DOHH2 (cell line): ENCODE data around the gene MYO1H.
"Not testable (repeated sequence)": the region's sequence is repeated elsewhere in the genome, so short reads cannot be mapped to it uniquely, and the experiment has no call there.

Experiments used
- EZH2phosphoT487 ChIP-seq: fragments of 200-600 bp; sonication (generic); IDR thresholded peaks from 2 replicates; pipeline ENCODE4 v1.6.1; 2017; ENCODE audit warnings: borderline replicate concordance, mild to moderate bottlenecking, antibody characterized with exemption, low read length, moderate library complexity, mixed read lengths
- TF ChIP-seq, protein P1 (sequence below): fragments of 200-600 bp; sonication (generic); IDR thresholded peaks from one replicate; pipeline ENCODE4 v1.5.1; 2014; ENCODE audit warnings: antibody characterized with exemption, mild to moderate bottlenecking, low read depth, low read length; ENCODE audit not compliant: poor library complexity, severe bottlenecking

DNA sequence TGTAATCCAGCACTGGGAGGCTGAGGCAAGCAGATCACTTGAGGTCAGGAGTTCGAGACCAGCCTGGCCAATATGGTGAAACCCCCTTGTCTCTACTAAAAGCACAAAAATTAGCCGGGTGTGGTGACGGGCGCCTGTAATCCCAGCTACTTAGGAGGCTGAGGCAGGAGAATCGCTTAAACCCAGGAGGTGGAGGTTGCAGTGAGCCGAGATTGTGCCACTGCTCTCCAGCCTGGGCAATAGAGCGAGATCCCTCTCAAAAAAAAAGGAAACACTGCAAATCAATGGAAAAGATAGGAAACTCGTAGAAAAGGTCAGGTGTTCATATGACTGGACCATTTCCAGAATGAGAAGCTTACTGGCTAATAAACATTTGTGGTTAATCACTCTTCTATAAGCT is 26.4 kb upstream of the MYO1H start:
- TF ChIP-seq, protein P1, sequence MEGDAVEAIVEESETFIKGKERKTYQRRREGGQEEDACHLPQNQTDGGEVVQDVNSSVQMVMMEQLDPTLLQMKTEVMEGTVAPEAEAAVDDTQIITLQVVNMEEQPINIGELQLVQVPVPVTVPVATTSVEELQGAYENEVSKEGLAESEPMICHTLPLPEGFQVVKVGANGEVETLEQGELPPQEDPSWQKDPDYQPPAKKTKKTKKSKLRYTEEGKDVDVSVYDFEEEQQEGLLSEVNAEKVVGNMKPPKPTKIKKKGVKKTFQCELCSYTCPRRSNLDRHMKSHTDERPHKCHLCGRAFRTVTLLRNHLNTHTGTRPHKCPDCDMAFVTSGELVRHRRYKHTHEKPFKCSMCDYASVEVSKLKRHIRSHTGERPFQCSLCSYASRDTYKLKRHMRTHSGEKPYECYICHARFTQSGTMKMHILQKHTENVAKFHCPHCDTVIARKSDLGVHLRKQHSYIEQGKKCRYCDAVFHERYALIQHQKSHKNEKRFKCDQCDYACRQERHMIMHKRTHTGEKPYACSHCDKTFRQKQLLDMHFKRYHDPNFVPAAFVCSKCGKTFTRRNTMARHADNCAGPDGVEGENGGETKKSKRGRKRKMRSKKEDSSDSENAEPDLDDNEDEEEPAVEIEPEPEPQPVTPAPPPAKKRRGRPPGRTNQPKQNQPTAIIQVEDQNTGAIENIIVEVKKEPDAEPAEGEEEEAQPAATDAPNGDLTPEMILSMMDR: not testable (repeated sequence)
- TF ChIP-seq EZH2phosphoT487: not testable (repeated sequence)
